ENCODE data around the gene ZBTB3.
"Not testable (repeated sequence)": the region's sequence is repeated elsewhere in the genome, so short reads cannot be mapped to it uniquely, and the experiment has no call there.

ZBTB3 gene

DNA sequence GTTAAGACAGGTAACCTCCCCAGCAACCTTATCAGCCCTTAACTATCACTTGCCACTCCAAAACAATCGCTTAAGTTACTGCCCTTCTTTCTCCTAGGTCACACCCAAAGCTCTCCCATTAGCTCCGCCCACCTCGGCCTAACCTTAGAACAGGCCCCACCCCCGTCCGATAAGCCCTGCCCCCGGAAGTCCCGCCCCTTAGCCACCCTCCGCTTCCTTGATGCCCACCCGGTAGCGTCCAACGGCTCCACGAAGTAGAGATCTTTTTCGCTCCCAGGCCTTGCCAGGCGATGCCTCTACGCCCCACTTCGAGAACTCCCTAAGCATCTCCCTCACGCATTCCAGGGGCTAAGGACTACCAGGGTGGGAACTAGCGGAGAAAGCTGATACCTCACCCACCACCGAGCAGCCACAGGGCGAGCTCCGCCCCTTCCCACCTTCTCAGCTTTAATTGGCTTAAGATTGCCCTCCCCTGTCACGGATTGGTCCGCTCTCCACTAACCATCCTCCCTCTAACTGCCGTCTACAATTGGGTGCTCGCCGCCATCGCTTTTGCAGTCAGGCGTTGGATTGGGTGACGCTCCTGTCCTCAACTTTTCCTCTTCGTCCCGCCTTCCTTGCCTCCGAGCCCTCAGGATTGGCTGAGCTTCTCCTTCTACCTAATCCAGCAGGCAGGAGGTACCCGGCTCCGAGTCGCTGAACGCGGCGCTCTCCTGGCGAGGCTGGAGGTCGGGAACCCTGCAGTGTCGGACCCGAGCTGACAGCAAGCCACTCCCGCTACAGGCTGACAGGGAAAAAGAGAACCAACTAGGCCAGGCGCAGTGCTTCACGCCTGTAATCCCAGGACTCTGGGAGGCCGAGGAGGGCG, at the start of gene ZBTB3:
Gene ZBTB3 (minus strand): TSS at position 425 of the 868 bp plus-strand sequence. CDS start 496 bp downstream, outside the sequence.
- peak; percentile 98 for DNase-seq

GRCh38 chr11:62801071-62801470, 47.1 kb upstream of the ZBTB3 start:
- no peak for DNase-seq

DNA sequence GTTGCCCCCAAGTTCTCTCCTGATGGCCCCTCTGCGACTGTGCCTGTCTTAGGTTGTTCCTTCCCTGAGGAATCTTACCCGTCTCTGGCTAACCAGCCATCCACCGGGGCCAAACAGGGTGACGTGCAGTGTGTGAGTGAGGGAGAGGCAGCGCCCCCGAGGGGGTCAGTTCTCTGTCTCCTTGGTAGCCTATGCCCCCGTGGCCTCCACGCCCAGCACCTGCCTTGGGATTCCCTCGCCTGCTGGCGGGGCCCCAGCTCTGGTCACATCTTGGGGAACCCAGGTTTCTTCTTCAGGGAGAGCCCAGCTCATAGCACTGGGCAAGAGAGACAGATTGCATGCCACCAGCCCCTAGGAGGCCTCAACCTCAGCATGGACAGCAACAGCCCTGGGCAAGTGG, 45.5 kb upstream of the ZBTB3 start:
- DNase-seq, result no peak

- DNase-seq, result no peak
These were observed 42.3 kb upstream of the ZBTB3 start for GRCh38 chr11:62796281-62796680.

DNA sequence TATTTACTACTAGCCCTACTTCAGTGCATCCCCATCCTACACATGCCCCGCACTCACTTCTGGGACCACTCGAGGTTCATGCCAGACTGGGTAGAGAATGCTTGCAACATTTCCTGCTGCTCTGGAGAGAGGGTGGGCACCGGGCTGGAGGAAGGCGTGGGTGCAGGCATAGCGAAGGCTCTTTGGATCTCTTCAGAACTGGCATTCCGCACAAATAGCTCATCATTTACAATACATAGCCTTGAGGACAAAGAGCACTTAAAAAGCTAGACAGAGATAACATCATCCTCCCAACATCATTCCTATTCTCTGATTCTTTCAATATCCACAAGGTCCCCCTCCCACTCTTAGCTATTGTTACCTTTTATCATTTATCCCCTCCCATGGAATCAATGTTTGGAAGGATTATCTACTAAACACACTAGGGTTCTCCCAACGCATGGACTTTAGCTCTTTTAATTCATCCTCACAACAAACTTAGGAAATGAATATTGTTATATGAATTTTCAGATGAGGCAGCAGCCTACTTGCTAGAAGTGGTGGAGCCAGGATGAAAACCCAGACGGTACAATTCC, 40.3 kb upstream of the ZBTB3 start:
- no peak for DNase-seq

DNA sequence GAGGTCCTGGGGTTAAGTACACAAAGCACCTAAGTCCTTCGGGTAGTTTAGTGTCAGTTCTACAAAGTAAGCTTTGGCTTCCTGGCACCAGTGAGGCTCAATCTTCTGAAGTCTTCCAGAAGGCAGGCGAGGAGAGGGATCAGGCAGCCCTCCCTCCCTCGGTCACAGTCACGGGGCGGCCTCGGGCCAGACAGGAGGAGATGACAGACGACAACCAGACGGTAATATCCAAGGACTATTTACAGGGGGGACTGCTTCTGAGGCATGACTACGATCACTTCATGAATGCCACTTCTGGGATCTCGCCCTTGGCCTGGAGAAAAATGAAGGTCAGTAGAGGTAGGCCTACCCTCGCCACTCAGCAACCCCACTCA, 38.2 kb upstream of the ZBTB3 start:
- DNase-seq, result no peak

DNA sequence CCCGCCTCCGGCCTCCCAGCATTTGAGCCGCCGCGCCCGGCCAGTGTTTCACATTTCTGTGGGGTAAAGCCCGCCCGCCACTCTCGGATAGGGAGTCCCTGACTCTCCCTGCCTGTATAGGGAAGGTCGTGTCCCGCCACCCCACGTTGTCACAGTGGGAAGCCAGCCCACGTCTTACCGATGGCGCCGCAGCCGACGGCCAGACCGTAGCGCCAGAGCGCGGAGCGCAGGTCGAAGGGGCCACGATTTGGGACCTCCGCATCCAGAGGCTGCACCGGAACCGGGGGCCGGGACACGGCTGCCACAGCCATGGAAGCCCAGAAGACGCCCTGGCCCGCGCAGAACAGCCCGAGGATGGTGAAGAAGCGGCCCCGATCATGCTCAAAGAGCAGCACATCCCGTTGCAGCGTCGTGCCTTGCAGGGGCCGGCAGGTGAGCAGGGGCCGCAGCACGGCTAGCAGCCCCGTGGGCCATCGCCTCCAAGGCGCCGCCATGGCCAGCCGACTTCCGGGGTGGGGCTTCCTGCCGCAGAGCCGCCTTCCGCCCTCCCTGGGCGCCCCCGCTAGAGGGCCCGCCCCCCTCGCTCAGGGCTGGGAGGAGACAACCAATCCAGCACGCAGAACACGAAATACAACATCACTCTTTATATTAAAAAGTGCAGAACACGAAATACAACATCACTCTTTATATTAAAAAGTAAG, 37.7 kb upstream of the ZBTB3 start, which contains the start of gene TMEM223:
Gene TMEM223 (minus strand): TSS at position 506 of the 701 bp plus-strand sequence. CDS start 12 bp downstream, at position 494.
- DNase-seq, result peak; percentile 50

- DNase-seq, result no peak
These were observed 35.6 kb upstream of the ZBTB3 start for GRCh38 chr11:62789576-62789975.

GRCh38 chr11:62788991-62789390, 35.0 kb upstream of the ZBTB3 start:
- no peak for DNase-seq

DNA sequence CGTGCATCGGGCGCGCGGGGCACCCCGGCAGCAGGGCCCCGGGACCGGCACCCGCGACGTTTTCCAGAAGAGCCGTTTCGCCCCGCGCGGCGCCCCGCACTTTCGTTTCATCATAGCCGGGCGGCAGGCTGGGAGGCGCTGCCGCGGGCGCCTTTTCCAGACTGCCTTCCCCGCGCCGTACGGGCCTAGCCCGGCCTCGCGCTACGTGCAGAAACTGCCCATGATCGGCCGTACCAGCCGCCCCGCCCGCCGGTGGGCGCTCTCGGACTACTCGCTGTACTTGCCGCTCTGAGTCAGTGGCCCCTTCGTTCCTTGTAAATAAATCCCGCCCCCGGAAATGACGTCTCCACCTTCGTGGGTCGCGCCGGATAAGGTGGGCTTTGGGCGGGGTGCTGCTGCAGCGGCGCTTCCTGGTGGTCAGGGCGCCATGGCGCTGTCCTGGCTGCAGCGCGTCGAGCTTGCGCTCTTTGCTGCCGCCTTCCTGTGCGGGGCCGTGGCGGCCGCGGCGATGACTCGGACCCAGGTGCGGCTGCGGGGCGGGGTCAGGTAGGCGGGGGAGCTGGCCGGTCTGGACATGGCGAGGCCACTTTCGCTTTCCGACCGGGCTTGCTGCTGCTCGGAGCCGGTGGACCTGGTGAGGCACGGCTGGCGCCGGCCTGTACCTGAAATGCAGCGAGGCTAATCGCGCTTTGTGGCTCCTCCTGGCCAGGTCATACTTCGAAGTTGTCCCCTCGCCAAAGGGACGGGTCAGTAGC, 33.2 kb upstream of the ZBTB3 start, which contains the start of gene TMEM179B:
Gene TMEM179B (plus strand): TSS at position 398 of the 755 bp plus-strand sequence. CDS start 30 bp downstream, at position 428.
- DNase-seq, result peak; percentile 97

DNA sequence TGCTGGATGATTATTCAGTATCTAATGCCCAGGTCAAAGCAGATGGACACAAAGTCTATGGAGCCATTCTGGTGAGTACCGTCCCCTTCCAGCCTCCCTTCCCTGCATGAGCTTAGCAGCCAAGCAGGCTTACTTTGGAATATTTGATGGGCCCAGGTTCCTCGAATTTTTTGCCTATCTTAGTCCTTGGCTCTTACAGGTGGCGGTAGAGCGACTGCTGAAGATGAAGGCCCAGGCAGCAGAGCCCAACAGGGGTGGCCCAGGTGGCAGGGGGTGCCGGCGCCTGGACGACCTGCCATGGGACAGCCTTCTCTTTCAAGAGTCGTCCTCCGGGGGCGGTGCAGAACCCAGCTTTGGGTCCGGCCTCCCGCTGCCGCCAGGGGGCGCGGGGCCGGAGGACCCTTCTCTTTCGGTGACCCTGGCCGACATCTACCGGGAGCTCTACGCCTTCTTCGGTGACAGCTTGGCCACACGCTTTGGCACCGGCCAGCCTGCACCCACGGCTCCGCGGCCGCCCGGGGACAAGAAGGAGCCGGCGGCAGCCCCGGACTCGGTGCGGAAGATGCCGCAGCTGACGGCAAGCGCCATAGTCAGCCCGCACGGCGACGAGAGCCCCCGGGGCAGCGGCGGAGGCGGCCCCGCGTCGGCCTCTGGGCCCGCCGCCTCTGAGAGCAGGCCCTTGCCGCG, 32.5 kb upstream of the ZBTB3 start:
- DNase-seq, result peak; percentile 43

DNA sequence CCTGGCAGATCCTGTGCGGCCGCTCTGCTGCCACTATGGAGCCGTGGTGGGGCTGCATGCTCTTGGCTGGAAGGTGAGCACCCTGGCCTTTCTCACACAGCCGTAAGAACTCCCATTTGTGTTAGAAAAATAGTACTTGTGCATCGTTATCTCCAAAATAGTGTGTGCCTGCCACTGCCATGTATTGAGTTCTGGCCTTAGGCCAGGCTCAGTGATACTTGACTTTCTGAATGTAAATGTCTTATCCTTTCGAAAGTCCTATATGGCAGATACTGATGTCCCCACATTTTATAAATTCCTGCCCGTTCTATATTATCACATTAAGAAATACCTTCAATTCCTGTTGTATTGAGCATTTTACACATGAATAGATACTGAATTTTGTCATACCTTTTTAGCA, 28.8 kb upstream of the ZBTB3 start:
- DNase-seq, result no peak

DNA sequence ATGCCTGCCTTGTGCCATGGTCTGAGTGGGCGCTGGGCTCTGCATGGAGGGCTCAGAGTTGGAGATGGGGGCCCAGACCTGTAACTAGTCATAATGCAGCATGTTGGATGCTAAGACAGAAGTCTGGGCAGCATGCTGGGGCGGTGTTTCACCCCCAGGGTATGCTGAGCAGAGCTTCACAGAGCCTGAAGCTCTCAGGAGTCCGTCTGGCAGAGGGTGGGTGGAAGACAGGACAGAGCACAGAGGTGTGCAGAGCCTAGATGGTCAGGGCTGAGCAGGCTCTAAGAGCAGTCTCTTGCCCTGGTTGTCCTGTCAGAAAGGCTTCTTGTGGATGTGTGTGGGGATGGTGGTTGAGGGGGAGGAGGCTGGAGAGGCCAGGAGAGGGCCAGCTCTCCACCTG, 24.5 kb upstream of the ZBTB3 start:
- DNase-seq, result no peak

DNA sequence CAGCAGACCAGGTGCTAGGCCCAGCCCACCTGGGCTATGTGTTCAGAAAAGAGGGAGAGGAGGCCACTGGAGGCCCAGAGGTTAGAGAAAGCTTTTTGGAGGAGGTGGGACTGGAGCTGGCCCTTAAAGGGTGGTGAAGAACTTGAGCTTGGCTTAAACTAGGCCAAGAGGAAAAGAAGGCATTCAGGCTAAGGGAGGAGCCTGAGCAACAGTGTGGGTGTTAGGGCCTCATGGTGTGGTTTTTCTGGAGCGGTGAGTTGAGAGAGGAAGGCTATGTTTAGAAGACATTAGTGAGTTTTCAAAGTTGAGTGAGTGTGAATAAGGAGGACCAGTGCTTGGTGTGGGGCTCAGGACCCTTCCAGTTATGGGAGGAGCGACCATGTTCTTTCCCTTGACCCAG, 23.4 kb upstream of the ZBTB3 start:
- no peak for DNase-seq

- no peak for DNase-seq
These were observed 21.7 kb upstream of the ZBTB3 start for GRCh38 chr11:62775646-62776045.

DNA sequence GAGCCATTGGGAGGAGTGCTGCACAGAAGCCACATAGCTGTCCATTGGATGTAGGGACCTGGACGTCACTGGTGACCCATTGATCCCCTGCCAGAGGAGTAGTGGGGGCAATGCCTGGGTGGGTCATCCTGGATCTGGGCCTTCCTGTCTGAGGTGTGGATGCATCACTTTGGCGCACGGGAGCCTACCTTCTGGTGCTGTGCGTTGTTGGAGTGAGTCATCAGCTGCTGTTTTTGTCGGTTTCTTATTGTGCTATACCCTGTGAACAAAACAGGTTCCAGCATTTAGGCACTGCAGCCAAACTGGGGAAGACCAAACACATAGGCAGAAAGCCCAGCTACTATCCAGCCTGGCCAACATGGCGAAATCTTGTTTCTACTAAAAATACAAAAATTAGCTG, 20.4 kb upstream of the ZBTB3 start:
- DNase-seq, result no peak

GRCh38 chr11:62771144-62772021, 17.4 kb upstream of the ZBTB3 start, which contains the start of gene TAF6L:
Gene TAF6L, plus strand, starts transcription at chr11:62771396. Its CDS starts 4,388 bp downstream, at chr11:62775784.
- DNase-seq, result peak; percentile 95

DNA sequence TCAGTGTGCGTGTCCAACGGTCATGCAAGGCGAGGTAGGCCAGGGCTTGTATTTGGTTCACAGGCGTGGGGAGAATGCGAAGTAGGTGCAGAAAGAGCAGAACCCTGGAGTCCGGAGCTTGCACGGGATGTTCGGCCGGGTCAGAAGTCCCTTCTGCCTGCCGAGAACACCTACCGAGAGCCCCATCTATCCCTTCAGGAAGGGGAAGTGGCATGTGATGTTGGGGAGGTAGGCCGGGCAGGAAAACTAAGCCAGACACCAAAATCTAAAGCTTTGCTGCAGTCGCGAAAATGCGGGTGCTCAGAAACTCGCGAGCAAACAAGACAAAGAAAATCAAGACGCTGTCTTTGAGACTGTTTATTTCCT, 16.8 kb upstream of the ZBTB3 start:
- DNase-seq, result no peak

DNA sequence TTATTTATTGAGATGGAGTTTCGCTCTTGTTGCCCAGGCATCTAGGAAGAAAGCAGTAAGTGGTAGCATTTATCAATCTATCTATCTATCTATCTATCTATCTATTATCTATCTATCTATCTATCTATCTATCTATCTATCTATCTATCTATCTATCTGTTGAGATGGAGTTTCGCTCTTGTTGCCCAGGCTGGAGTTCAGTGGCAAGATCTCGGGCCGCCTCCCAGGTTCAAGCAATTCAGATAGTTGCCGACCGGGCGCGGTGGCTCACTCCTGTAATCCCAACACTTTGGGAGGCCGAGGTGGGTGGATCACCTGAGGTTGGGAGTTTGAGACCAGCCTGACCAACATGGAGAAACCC, 6.9 kb upstream of the ZBTB3 start:
- DNase-seq, result not testable (repeated sequence)

GRCh38 chr11:62757846-62758788, 4.2 kb upstream of the ZBTB3 start:
- DNase-seq, result no peak

Data from NCI-H1048 (cell line).